ENCODE data around the gene PAEP.
"Not testable (repeated sequence)": the region's sequence is repeated elsewhere in the genome, so short reads cannot be mapped to it uniquely, and the experiment has no call there.

DNA sequence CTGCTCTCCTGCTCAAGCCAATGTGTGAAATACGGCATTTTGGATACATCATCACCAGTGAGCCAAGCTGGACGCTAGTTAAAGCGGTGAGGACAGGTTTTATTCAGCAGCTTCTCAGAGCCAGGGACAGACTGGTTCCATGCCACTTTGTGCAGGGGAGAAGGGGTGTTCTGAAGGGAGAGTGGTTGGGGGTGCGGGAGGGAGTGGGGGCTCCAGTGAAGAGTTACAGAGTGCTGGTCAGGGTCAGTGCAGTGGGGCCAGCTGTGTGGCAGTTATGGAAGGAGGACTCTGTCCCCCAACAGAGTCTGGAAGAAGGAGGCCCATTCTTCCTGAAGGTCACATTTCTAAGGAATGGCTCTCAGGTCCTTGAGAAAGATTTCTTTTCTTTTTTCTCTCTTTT is 26.7 kb upstream of the PAEP start:
- TF ChIP-seq, protein P1, sequence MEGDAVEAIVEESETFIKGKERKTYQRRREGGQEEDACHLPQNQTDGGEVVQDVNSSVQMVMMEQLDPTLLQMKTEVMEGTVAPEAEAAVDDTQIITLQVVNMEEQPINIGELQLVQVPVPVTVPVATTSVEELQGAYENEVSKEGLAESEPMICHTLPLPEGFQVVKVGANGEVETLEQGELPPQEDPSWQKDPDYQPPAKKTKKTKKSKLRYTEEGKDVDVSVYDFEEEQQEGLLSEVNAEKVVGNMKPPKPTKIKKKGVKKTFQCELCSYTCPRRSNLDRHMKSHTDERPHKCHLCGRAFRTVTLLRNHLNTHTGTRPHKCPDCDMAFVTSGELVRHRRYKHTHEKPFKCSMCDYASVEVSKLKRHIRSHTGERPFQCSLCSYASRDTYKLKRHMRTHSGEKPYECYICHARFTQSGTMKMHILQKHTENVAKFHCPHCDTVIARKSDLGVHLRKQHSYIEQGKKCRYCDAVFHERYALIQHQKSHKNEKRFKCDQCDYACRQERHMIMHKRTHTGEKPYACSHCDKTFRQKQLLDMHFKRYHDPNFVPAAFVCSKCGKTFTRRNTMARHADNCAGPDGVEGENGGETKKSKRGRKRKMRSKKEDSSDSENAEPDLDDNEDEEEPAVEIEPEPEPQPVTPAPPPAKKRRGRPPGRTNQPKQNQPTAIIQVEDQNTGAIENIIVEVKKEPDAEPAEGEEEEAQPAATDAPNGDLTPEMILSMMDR (IDR thresholded peaks at IDR 0.05), result not testable (repeated sequence)
- TF ChIP-seq POLR2AphosphoS5 (IDR thresholded peaks at IDR 0.05; ENCODE audit: low read depth, low read length); SIN3A (IDR thresholded peaks at IDR 0.05; ENCODE audit: borderline replicate concordance, insufficient read depth, low read depth, low read length): not testable (repeated sequence)
- TF ChIP-seq, protein P2, sequence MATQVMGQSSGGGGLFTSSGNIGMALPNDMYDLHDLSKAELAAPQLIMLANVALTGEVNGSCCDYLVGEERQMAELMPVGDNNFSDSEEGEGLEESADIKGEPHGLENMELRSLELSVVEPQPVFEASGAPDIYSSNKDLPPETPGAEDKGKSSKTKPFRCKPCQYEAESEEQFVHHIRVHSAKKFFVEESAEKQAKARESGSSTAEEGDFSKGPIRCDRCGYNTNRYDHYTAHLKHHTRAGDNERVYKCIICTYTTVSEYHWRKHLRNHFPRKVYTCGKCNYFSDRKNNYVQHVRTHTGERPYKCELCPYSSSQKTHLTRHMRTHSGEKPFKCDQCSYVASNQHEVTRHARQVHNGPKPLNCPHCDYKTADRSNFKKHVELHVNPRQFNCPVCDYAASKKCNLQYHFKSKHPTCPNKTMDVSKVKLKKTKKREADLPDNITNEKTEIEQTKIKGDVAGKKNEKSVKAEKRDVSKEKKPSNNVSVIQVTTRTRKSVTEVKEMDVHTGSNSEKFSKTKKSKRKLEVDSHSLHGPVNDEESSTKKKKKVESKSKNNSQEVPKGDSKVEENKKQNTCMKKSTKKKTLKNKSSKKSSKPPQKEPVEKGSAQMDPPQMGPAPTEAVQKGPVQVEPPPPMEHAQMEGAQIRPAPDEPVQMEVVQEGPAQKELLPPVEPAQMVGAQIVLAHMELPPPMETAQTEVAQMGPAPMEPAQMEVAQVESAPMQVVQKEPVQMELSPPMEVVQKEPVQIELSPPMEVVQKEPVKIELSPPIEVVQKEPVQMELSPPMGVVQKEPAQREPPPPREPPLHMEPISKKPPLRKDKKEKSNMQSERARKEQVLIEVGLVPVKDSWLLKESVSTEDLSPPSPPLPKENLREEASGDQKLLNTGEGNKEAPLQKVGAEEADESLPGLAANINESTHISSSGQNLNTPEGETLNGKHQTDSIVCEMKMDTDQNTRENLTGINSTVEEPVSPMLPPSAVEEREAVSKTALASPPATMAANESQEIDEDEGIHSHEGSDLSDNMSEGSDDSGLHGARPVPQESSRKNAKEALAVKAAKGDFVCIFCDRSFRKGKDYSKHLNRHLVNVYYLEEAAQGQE (IDR thresholded peaks at IDR 0.05; ENCODE audit: insufficient read depth in 1 of 2, low read depth in 2 of 2, low read length in 1 of 2), result not testable (repeated sequence)

Data from Panc1 (cell line).